ENCODE results near the gene GNB1L. TPM values are rescaled to one million over a fixed set of nuclear protein-coding genes. Genes with fewer than 3 reads are reported as not detected.

Gene GNB1L
- total RNA-seq, 1 donor from 2014 or later = 11.5 TPM

- DNase-seq (ENCODE audit: low read depth) = no peak
- TF ChIP-seq CTCF (conservative IDR thresholded peaks at IDR 0.05; ENCODE audit: low read depth, low read length) = no peak
Observed at GRCh38 chr22:19851291-19852176, 3.1 kb downstream of the GNB1L start.

GRCh38 chr22:19850763-19851109 lies 3.9 kb downstream of the GNB1L start:
- TF ChIP-seq CTCF (conservative IDR thresholded peaks at IDR 0.05; ENCODE audit: low read depth, low read length) = no peak
- DNase-seq (ENCODE audit: low read depth) = no peak
- no peak overlapping the region for H3K4me3 ChIP-seq (ENCODE audit: low read depth, low read length)

More at GRCh38 chr22:19851291-19852176, 3.1 kb downstream of the GNB1L start:
- H3K4me3 ChIP-seq (ENCODE audit: low read depth, low read length) = no peak overlapping the region

GRCh38 chr22:19849835-19850762 lies 4.6 kb downstream of the GNB1L start:
- H3K4me3 ChIP-seq (ENCODE audit: low read depth, low read length) = no peak overlapping the region
- no peak for DNase-seq (ENCODE audit: low read depth)
- TF ChIP-seq CTCF (conservative IDR thresholded peaks at IDR 0.05; ENCODE audit: low read depth, low read length) = no peak

- DNase-seq (ENCODE audit: low read depth) = no peak
- no peak for TF ChIP-seq CTCF (conservative IDR thresholded peaks at IDR 0.05; ENCODE audit: low read depth, low read length)
- H3K4me3 ChIP-seq (ENCODE audit: low read depth, low read length) = no peak overlapping the region
Observed at GRCh38 chr22:19848298-19849224, 6.1 kb downstream of the GNB1L start.

GRCh38 chr22:19847345-19847632 lies 7.4 kb downstream of the GNB1L start:
- H3K4me3 ChIP-seq (ENCODE audit: low read depth, low read length) = no peak overlapping the region
- DNase-seq (ENCODE audit: low read depth) = no peak
- no peak for TF ChIP-seq CTCF (conservative IDR thresholded peaks at IDR 0.05; ENCODE audit: low read depth, low read length)

- DNase-seq (ENCODE audit: low read depth) = no peak
- no peak overlapping the region for H3K4me3 ChIP-seq (ENCODE audit: low read depth, low read length)
- no peak for TF ChIP-seq CTCF (conservative IDR thresholded peaks at IDR 0.05; ENCODE audit: low read depth, low read length)
Observed at GRCh38 chr22:19846620-19847344, 7.9 kb downstream of the GNB1L start.
